OCI-M2 (cell line): ENCODE results near the gene LYSMD2.

Source experiments
- DNase-seq: peaks from one replicate; lab custom pipeline; 2025; ENCODE audit not compliant: unreplicated experiment; lab: John Stamatoyannopoulos, UW

Gene LYSMD2

GRCh38 chr15:51720201-51720995 lies 17.1 kb downstream of the LYSMD2 start:
- no peak for DNase-seq

GRCh38 chr15:51718746-51719145 lies 18.7 kb downstream of the LYSMD2 start:
- no peak for DNase-seq

GRCh38 chr15:51718219-51718618 lies 19.2 kb downstream of the LYSMD2 start:
- DNase-seq: no peak

GRCh38 chr15:51714911-51715310 lies 22.5 kb downstream of the LYSMD2 start:
- no peak for DNase-seq

- DNase-seq: no peak
Observed at GRCh38 chr15:51714162-51714561, 23.3 kb downstream of the LYSMD2 start.

GRCh38 chr15:51709031-51709430 lies 28.4 kb downstream of the LYSMD2 start:
- DNase-seq: no peak

- DNase-seq: no peak
Observed at GRCh38 chr15:51708013-51708412, 29.4 kb downstream of the LYSMD2 start.

- no peak for DNase-seq
Observed at GRCh38 chr15:51706926-51707608, 30.4 kb downstream of the LYSMD2 start.

- DNase-seq: no peak
Observed at GRCh38 chr15:51706291-51706690, 31.2 kb downstream of the LYSMD2 start.

GRCh38 chr15:51702710-51703109 lies 34.7 kb downstream of the LYSMD2 start:
- no peak for DNase-seq

- DNase-seq: no peak
Observed at GRCh38 chr15:51699373-51699772, 38.1 kb downstream of the LYSMD2 start.

GRCh38 chr15:51697163-51697562 lies 40.3 kb downstream of the LYSMD2 start:
- DNase-seq: no peak

- no peak for DNase-seq
Observed at GRCh38 chr15:51696566-51696965, 40.9 kb downstream of the LYSMD2 start.

GRCh38 chr15:51692154-51692553 lies 45.3 kb downstream of the LYSMD2 start:
- DNase-seq: no peak

GRCh38 chr15:51688863-51689262 lies 48.6 kb downstream of the LYSMD2 start:
- DNase-seq: no peak

- no peak for DNase-seq
Observed at GRCh38 chr15:51687565-51687964, 49.9 kb downstream of the LYSMD2 start.

- DNase-seq: peak; percentile 16
Observed at GRCh38 chr15:51681303-51681963, 56.0 kb downstream of the LYSMD2 start, which contains the start of gene SCG3. SCG3 (plus strand) TSS chr15:51681503; CDS start chr15:51681756, 253 bp downstream.

- DNase-seq: no peak
Observed at GRCh38 chr15:51680321-51680720, 57.1 kb downstream of the LYSMD2 start.

GRCh38 chr15:51678096-51678495 lies 59.4 kb downstream of the LYSMD2 start:
- no peak for DNase-seq

GRCh38 chr15:51677452-51677851 lies 60.0 kb downstream of the LYSMD2 start:
- no peak for DNase-seq

GRCh38 chr15:51677021-51677420 lies 60.4 kb downstream of the LYSMD2 start:
- DNase-seq: no peak

- DNase-seq: no peak
Observed at GRCh38 chr15:51675234-51675633, 62.2 kb downstream of the LYSMD2 start.
